Upper lobe of right lung (tissue), 1 donor: Measurements from ENCODE around the gene SLC9A5. TPM values are rescaled to one million over a fixed set of nuclear protein-coding genes. Genes with fewer than 3 reads are reported as not detected.
A peak's percentile ranks its signal among the peaks of the same experiment; 100 is the strongest.

Experiments used
- ATAC-seq: fragments of 200-7000 bp; cut with Tn5 transposase; one replicate; pipeline ENCODE4 v1.9.1; 2020; ENCODE audit warnings: mild to moderate bottlenecking, moderate library complexity
- DNase-seq: peaks from one replicate; pipeline ENCODE4 v3.0.0-alpha.2; 2020
- H3K27ac ChIP-seq: fragments of 200-600 bp; one replicate; pipeline ENCODE4 v1.8.0; 2022
- H3K27me3 ChIP-seq: fragments of 200-600 bp; one replicate; pipeline ENCODE4 v1.8.0; 2022; ENCODE audit warnings: mild to moderate bottlenecking
- H3K36me3 ChIP-seq: fragments of 200-600 bp; one replicate; pipeline ENCODE4 v1.8.0; 2022
- H3K4me1 ChIP-seq: fragments of 200-600 bp; one replicate; pipeline ENCODE4 v1.8.0; 2022
- H3K4me3 ChIP-seq: fragments of 200-600 bp; one replicate; pipeline ENCODE4 v1.8.0; 2022; ENCODE audit warnings: mild to moderate bottlenecking
- H3K9me3 ChIP-seq: fragments of 200-600 bp; one replicate; pipeline ENCODE4 v1.8.0; 2022
- intact Hi-C: fragments of 100-400 bp; cut with DNase I; formaldehyde crosslinking; loops from one replicate; pipeline ENCODE4 v1.11.0; 2022
- total RNA-seq: library from RNA; stranded (reverse); fragmentation: NEBNext Ultra II Directional; extraction: Animal tissue kit (Norgen Biotek cat#: 25700); gene quantifications from one replicate; pipeline ENCODE4 v1.2.1, GENCODE V29; 2021
- TF ChIP-seq, protein P1 (sequence below): fragments of 200-600 bp; IDR thresholded peaks from one replicate; pipeline ENCODE4 v1.8.0; 2022; ENCODE audit warnings: antibody characterized with exemption
- donor health status: DM: no; HTN: yes; CAD: no; lungs with severe emphysema.

SLC9A5 gene
- total RNA-seq, 1 donor from 2014 or later: 2.4 TPM

GRCh38 chr16:67245186-67245585, 3.6 kb upstream of the SLC9A5 start:
- no peaks in the 10 kb centered on the region for H3K36me3 ChIP-seq
- DNase-seq: no peak

DNA sequence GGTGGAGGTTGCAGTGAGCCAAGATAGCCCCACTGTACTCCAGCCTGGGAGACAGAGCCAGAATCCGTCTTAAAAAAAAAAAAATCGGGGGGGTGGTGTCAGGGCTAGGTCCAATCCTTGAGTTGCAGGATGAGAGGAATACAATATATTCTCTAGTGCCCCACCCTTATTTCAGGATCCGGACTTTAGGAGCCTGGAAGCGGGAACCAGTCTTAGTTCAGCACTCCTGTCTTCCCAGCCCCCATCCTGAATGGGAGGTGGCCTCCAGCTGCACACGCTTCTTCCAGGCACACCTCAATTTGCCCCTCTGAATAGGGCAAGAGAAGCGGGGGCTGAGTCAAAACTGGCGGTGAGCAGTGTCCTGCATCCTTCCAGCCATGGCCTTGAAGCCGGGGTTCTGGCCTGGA, 3.1 kb upstream of the SLC9A5 start:
- Histone ChIP-seq H3K4me1 (peaks cover 62% of the 10 kb centered on the region), H3K4me3 (peak overlapping the region; percentile 70), H3K9me3 (no peaks in the 10 kb centered on the region), H3K27ac (peak overlapping the region; percentile 83), H3K27me3 (no peaks in the 10 kb centered on the region), H3K36me3 (no peaks in the 10 kb centered on the region)
- TF ChIP-seq, protein P1, sequence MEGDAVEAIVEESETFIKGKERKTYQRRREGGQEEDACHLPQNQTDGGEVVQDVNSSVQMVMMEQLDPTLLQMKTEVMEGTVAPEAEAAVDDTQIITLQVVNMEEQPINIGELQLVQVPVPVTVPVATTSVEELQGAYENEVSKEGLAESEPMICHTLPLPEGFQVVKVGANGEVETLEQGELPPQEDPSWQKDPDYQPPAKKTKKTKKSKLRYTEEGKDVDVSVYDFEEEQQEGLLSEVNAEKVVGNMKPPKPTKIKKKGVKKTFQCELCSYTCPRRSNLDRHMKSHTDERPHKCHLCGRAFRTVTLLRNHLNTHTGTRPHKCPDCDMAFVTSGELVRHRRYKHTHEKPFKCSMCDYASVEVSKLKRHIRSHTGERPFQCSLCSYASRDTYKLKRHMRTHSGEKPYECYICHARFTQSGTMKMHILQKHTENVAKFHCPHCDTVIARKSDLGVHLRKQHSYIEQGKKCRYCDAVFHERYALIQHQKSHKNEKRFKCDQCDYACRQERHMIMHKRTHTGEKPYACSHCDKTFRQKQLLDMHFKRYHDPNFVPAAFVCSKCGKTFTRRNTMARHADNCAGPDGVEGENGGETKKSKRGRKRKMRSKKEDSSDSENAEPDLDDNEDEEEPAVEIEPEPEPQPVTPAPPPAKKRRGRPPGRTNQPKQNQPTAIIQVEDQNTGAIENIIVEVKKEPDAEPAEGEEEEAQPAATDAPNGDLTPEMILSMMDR: no peak
- ATAC-seq (no peak), DNase-seq (no peak)
- intact Hi-C loops: no loop called here

More at GRCh38 chr16:67245186-67245585, 3.6 kb upstream of the SLC9A5 start:
- H3K4me1 ChIP-seq: peaks cover 67% of the 10 kb centered on the region
- no peaks in the 10 kb centered on the region for H3K9me3 ChIP-seq
- H3K27ac ChIP-seq: peak overlapping the region; percentile 83
- TF ChIP-seq, protein P1: no peak
- no peaks in the 10 kb centered on the region for H3K27me3 ChIP-seq
- peak overlapping the region; percentile 70 for H3K4me3 ChIP-seq
- ATAC-seq: no peak
- intact Hi-C loops: no loop called here

DNA sequence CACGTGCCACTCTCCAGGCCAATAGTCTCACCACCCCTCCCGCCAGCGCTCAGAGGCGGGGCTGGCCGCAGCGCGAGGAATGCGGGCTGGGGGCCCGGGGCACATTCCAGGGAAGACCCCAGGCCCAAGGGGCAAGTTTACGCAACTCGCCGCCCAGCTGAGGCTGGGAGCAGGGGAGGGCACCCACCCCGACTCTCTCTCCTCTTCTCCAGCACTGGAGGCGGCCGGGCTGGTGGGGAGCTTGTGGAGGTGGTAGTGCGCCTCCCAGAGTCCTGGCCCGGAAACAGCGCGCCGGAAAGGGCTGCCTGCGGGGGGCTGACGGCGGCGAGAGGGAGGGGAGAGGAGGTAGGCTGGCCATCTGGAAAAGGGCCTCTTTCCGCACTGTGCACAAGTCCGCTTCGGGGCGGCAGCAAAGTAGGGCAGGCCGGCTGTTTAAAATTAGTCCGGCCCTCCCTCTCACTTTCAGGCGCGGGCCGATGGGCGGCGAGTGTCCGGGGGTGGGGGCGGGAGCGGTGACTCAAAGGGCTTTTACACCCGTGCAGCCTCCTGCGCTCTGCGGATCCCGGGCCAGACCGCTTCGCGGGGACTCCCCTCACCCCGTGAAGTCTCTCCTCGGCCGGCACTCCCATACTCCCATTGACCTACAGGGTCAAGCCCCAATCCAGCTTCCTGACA, 2.6 kb upstream of the SLC9A5 start:
- ATAC-seq: peak; percentile 53
- intact Hi-C loops: no loop called here
- Histone ChIP-seq H3K4me3 (peak overlapping the region; percentile 70), H3K36me3 (no peaks in the 10 kb centered on the region), H3K27ac (peak overlapping the region; percentile 83), H3K9me3 (no peaks in the 10 kb centered on the region), H3K4me1 (peaks cover 57% of the 10 kb centered on the region), H3K27me3 (no peaks in the 10 kb centered on the region)
- peak; percentile 91 for DNase-seq
- TF ChIP-seq, protein P1: peak; percentile 51

DNA sequence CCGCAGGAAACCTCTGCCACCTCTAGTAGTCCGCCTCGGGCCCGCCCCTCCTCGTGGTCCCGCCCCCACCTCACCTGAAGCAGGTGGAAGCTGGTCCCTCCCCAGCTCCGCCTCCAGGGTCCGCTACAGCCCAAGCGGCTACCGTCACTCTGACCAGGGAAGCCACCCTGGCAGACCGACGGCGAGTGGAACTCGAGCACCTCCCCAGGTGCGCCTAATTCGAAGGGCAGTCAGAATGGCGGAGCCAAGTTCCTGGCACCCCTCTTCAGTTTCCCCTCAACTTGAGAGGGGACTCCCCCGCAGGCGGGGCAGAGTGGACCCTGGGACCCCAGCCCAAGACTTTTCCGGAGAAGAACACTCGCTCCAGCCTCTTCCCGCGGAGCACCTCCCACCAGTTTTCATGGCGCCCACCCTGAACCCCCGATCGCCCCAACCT, 2.0 kb upstream of the SLC9A5 start:
- peak overlapping the region; percentile 83 for H3K27ac ChIP-seq
- H3K4me1 ChIP-seq: peaks cover 51% of the 10 kb centered on the region
- H3K27me3 ChIP-seq: no peaks in the 10 kb centered on the region
- no peaks in the 10 kb centered on the region for H3K9me3 ChIP-seq
- intact Hi-C loops: no loop called here
- TF ChIP-seq, protein P1: no peak
- H3K4me3 ChIP-seq: peak overlapping the region; percentile 70
- ATAC-seq (peak; percentile 76), DNase-seq (peak; percentile 97)
- no peaks in the 10 kb centered on the region for H3K36me3 ChIP-seq

- no peaks in the 10 kb centered on the region for H3K9me3 ChIP-seq
- peak; percentile 87 for ATAC-seq
- no peaks in the 10 kb centered on the region for H3K36me3 ChIP-seq
- peak; percentile 99 for DNase-seq
- H3K4me3 ChIP-seq: peak within 1 kb of the TSS; percentile 70
- no peaks in the 10 kb centered on the region for H3K27me3 ChIP-seq
- peaks cover 45% of the 10 kb centered on the region for H3K4me1 ChIP-seq
- TF ChIP-seq, protein P1: no peak
- peak within 1 kb of the TSS; percentile 83 for H3K27ac ChIP-seq
- intact Hi-C loops: no loop called here
Observed at GRCh38 chr16:67247192-67248072, 1.3 kb upstream of the SLC9A5 start, which contains the start of gene FHOD1. Gene FHOD1 (minus strand): TSS chr16:67247481. CDS start chr16:67247410, 71 bp downstream.
